HG03460 (cell line): Measurements from ENCODE around the gene SFXN4.
"Not testable (repeated sequence)": the region's sequence is repeated elsewhere in the genome, so short reads cannot be mapped to it uniquely, and the experiment has no call there.

Source experiments
- ATAC-seq: cut with Tn5 transposase; IDR thresholded peaks from one replicate; pipeline ENCODE4 v1.9.1; 2021; ENCODE audit not compliant: unreplicated experiment

SFXN4 gene

DNA sequence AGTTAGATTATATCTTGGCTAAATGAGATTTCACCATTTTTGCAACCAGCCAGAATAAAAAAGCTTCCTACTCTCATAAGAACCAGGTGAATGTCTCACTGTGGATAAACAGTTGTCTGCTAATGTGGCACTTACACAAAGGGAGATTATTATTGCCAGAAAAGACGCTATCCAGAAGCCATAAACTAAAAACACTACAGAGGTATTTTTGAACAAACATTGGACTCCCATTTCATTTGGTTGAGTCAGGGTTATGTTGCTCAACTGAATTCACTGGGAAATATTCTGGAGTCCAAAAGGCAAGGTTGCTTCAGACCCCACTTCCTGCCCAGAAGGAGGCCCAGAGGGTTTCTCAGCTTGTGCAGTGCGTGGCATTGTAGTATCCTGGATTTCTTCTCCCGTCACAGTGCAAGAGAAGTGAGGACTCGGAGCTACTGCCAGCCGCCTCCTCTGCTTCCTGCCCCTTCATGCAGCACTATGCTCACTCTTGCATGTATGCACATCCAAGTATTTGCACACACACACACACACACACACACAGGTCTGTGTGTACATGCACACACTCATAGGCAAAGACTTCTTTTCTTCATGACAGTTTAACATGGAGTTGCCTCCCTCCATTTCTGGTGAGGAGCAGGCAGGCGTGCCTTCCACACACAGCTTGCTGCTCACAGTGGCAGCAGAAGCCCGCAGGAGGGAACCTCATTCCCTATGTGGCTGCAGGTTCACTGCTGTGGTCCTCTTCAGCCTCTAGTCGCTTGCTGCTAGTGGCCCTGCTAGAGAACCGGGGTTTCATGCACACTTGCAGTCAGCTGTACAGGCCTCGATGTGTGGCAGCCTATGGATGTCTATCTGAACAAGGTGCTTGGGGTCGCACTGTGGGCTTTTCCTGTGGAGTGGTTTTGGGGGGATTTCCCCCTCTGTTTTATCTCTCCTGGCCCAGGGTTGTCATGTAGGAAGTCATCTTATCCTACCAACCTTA lies 51.5 kb downstream of the SFXN4 start:
- ATAC-seq: no peak

DNA sequence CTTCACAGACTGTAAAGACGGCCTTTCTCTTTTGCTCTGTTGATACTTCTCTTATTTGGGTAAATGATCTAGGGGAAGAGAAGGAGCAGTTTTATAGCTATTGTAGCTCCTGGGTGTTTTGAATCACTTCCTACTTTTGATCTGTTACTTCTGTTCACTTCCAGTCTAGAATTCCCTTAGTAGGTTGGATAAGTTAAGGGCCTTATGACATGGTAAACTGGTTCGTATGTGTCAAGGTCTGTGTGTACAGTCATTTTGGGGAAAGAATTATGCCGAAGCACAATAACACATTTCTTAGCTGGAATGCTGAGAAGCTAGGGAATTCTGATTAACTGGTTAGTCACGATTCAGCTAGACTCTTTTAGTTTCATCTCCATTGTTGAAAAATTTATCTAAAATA lies 53.5 kb downstream of the SFXN4 start:
- ATAC-seq: no peak

DNA sequence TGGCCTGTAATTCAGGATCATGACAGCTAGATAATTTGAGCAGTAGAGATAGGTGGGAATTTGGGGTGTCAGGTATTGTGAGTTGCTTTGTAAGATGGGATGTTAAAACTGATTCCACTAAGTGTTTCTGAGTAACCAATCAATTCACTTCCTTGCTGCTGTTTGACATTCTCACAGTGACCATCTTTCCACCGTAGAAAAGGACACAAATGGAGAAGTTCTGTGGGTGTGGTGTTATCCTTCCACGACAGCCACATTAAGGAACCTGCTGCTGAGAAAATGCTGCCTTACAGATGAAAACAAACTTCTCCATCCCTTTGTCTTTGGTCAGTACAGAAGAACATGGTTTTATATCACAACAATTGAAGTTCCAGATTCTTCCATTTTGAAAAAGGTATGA lies 57.7 kb downstream of the SFXN4 start:
- not testable (repeated sequence) for ATAC-seq

- not testable (repeated sequence) for ATAC-seq
Measured at GRCh38 chr10:119107106-119107505, 58.4 kb downstream of the SFXN4 start.

DNA sequence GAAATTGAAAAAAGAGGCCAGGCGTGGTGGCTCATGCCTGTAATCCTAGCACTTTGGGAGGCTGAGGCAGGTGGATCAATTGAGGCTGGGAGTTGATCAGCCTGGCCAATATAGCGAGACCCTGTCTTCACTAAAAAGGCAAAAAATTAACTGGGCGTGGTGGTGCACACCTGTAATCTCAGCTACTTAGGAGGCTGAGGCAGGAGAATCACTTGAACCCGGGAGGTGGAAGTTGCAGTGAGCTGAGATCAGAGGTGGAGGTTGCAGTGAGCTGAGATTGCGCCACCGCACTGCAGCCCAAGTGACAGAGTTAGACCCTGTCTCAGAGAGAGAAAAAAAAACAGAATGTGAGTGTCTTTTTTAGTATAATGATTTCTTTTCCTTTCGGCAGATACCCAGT lies 59.6 kb downstream of the SFXN4 start:
- not testable (repeated sequence) for ATAC-seq

GRCh38 chr10:119105155-119105554 lies 60.4 kb downstream of the SFXN4 start:
- ATAC-seq: no peak

DNA sequence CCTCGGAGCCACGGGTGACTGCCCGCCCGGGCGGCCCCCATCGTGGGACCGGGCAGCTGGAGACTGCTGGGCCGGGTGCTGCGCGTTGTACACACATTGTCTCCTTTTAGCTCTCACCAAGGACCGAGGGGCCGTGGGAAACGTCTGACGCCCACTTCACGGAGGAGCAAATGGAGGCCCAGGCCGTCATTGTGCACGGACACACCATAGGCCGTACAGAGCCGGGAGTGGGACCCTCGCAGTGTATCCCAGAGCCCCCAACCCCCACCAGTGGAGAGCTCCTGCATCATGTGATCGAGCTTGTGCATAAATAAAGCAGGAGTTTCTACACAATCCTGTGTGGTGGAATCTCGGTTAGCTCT lies 60.9 kb downstream of the SFXN4 start:
- no peak for ATAC-seq

DNA sequence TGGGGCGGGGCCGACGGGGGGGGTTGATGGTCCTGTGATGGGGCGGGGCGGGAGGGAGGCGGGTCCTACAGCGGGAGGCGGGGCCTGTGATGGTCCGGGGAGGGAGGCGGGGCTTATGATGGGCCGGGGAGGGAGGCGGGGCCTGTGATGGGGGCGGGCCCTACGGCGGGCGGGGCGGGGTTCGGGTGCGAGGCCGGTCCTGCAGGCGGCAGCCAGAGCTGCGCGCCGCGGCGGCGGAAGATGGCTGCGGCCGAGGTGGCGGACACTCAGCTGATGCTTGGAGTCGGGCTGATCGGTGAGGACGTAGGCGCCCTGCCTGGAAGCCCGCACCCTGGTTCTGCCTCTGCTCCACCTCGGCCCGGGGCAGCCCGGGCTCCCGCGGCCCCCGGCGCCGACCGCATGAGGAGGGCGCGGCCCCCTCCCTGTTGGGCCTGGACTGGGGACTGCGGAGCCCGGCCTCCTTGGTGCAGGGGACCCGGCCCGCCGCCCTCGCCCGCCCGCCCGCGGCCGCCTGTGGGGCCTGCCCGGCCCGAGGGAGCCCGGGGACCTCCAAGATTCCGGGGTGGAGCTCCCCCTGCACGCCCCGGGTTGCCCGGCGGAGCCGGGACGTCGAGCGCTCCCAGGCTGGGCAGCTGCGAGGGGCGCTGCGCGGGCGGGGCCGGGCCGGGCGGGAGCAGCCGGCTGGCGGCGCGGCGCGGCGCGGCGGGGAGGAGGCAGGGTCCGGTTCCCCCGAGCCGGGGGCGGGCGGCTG lies 61.4 kb downstream of the SFXN4 start, which contains the start of gene DENND10:
Gene DENND10, plus strand, starts transcription at position 211 of the 751 bp plus-strand sequence. Its CDS starts 30 bp downstream, at position 241.
- peak; percentile 86 for ATAC-seq

DNA sequence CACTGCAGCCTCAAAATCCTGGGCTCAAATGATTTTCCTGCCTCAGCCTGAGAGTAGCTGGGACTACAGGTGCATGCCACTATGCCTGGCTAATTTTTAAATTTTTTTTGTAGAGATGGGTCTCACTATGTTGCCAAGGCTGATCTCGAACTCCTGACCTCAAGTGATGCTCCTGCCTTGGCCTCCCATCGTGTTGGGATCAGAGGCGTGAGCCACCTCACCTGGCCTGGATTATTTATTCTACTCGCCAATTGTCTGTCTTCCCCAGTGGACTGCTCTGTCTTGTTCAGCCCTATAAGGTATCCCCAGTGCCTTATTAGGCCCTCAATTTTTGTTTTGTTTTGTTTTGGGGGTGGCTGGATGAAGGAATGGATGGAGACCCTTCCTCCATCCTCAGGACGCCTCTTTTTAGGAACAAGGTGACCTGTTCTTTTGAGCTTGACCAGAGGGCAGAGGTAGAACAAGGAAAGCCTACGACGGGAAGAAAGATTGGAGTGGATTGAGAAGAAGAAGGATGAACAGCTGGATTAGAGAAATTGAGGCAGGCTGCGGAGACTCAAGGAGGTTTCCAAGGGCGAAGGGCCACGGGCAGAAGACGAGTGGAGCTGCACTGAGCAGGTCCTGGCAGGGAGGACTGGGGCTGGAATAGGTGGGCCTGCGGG lies 62.1 kb downstream of the SFXN4 start:
- no peak for ATAC-seq

DNA sequence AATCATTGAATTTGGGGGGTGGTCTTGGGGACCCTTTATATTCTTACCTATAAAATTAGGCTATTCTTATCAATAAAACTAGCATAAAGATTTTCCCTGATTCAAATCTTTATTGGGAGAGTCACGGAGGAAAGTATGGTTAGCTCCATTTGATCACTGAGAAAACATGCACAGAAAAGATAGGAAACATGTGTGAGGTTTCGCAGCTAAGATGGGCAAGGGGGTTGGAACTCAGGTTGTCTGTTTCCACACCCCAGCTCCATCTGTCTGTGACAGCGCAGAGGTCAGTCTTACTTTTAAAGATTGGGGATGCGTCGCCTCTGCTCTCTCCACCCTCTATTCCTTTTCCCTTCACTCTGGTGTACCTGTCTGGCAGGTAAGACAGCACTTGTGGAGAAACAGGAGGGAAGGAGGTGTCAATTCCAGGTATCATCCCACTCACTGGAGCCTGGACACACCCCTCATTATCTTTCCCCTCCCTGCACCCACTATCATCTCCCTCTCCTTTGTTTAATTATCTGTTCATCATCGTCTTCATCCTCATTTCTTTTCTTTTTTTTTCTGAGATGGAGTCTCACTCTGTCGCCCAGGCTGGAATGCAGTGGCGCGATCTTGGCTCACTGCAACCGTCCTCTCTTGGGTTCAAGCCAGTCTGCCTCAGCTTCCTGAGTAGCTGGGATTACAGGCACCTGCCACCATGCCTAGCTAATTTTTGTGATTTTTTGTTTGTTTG lies 64.0 kb downstream of the SFXN4 start:
- ATAC-seq: no peak

DNA sequence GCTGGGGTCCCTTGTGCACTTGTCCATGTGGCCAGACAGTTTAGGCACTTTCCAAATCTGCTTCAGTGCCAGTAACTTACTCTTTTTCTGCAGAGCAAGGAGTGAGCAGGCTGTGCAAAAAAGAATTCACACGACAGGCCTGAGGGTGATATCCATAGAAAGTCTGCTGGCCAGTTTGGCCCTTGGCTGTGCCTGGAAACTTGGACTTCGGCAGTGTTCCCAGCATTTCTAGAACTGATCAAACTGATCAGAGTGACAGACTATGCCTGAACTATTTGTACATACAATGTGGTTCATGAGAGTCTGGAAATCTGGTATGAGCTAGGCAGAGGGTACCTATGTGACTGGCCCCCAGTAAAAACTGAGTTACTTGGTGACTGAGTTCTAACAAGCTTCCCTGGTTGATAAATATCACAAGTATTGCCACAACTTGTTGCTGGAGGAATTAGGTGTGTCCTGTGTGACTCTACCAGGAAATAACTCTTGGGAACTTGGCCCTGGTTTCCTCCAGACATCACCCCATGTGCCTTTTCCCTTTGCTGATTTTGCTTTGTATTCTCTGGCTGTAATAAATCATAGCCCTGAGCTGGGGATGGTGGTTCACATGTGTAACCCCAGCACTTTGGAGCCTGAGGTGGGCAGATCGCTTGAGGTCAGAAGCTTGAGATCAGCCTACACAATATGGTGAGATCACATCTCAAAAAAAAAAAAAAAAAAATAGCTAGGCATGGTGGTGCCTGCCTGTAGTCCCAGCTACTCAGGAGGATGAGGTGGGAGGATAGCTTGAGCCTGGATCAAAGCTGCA lies 64.9 kb downstream of the SFXN4 start:
- ATAC-seq: no peak

DNA sequence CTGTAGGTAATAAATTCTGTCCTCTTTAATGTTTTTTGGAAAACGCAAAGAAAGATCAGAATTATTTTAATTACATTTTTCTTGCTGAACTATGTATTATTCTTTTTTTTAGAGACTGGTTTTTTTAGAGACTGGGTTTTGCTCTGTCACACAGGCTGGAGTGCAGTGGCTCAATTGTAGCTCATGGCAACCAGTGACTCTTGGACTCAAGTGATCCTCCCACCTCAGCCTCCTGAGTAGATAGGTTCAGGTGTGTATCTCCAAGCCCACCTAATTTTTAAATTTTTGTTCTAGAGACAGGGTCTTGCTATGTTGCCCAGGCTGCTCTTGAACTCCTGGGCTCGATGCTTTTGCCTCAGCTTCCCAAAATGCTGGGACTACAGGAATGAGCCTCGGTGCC lies 66.9 kb downstream of the SFXN4 start:
- ATAC-seq: no peak

GRCh38 chr10:119096641-119097415 lies 68.7 kb downstream of the SFXN4 start:
- not testable (repeated sequence) for ATAC-seq

- no peak for ATAC-seq
Measured at GRCh38 chr10:119095640-119096039, 69.9 kb downstream of the SFXN4 start.

GRCh38 chr10:119090968-119091367 lies 74.5 kb downstream of the SFXN4 start:
- ATAC-seq: no peak
